ENCODE measurements around the gene FYN.

DNA sequence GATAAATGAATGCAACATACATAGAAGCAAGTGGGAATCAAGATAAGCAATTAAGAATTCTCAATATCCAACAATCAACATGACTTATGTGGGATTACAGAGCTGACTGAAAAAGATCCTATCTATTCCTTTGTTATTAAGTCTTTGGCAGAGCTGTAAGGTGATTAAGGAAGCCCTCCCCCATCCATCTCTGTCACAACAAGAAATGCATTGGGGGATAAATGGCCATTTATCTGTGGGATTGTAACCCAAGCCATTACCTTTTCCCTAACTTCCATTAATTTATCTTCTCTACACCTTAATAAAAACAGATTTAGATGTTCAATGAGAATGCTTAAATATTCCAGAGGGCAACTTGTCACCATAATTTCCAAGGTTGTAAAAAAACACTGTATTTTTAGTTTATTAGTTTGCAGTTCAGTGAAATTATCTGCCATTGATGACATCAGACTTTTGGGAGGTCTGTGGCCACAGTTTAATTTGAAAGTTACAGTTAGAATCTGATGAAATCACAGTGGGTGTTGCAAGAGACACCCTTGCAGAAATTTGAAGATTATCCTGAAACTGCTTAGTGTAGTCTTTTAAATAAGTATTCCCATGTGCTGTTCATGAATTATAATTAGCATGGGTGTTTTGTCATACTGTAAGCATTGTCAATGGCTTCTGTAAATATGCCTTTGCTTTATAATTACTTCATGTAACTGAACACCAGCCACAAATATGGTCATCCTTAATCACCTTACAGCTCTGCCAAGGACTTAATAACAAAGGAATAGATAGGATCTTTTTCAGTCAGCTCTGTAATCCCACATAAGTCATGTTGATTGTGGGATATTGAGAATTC is 49.4 kb upstream of the FYN start:
- TF ChIP-seq ZNF274 (IDR thresholded peaks at IDR 0.05; ENCODE audit: low read depth, low read length) (no peak), YY1 (IDR thresholded peaks at IDR 0.05; ENCODE audit: insufficient read depth, insufficient read length) (no peak)

Data from NT2/D1 (cell line).